WTC11 (cell line): Measurements from ENCODE around the gene C17orf58. TPM values are rescaled to one million over a fixed set of nuclear protein-coding genes. Genes with fewer than 3 reads are reported as not detected.
"Not testable (repeated sequence)": the region's sequence is repeated elsewhere in the genome, so short reads cannot be mapped to it uniquely, and the experiment has no call there.

Experiments
- ATAC-seq: fragments of 200-7000 bp; cut with Tn5 transposase; 2 replicates; pipeline ENCODE4 v1.10.0; 2021; ENCODE audit warnings: mild to moderate bottlenecking, moderate library complexity
- CTCF ChIA-PET: fragments of 300-600 bp; sonication (Branson Sonifier 250); formaldehyde crosslinking; loops from one replicate; lab custom pipeline; 2021; ENCODE audit warnings: antibody characterized with exemption; lab: Charles Lee
- POLR2A ChIA-PET: fragments of 350-600 bp; sonication (Branson Sonifier 250); formaldehyde crosslinking; loops from one replicate; lab custom pipeline; 2021; ENCODE audit warnings: antibody characterized with exemption; lab: Charles Lee
- DNase-seq: peaks from one replicate; pipeline ENCODE4 v3.0.0; 2021; ENCODE audit warnings: low spot score
- H3K27ac Mint-ChIP-seq: 2 replicates; pipeline ENCODE4 v1.8.0; 2021; ENCODE audit warnings: mixed read lengths
- H3K27me3 Mint-ChIP-seq: 2 replicates; pipeline ENCODE4 v1.8.0; 2021; ENCODE audit warnings: low read depth, mild to moderate bottlenecking, moderate library complexity, mixed read lengths
- H3K36me3 Mint-ChIP-seq: 2 replicates; pipeline ENCODE4 v1.8.0; 2021; ENCODE audit warnings: mixed read lengths
- H3K4me1 Mint-ChIP-seq: 2 replicates; pipeline ENCODE4 v1.8.0; 2022; ENCODE audit warnings: mixed read lengths
- H3K4me3 Mint-ChIP-seq: 2 replicates; pipeline ENCODE4 v1.8.0; 2021; ENCODE audit warnings: mild to moderate bottlenecking, moderate library complexity, mixed read lengths
- H3K9me3 Mint-ChIP-seq: 2 replicates; pipeline ENCODE4 v1.8.0; 2021; ENCODE audit warnings: mixed read lengths
- CBFB ChIP-seq: sonication (generic); formaldehyde crosslinking; IDR thresholded peaks from 2 replicates; pipeline ENCODE4 v1.8.1; 2022; ENCODE audit warnings: mild to moderate bottlenecking, low read depth, missing genetic modification reagents
- CDX4 ChIP-seq: fragments of 250-450 bp; sonication (Bioruptor Pico); IDR thresholded peaks from 2 replicates; pipeline ENCODE4 v1.9.0; 2021; ENCODE audit warnings: moderate library complexity, mild to moderate bottlenecking, inconsistent platforms, borderline replicate concordance
- FOXP1 ChIP-seq: sonication (generic); formaldehyde crosslinking; IDR thresholded peaks from 2 replicates; pipeline ENCODE4 v1.8.0; 2022; ENCODE audit warnings: missing genetic modification reagents, mild to moderate bottlenecking, moderate library complexity, borderline replicate concordance
- GABPB1 ChIP-seq: sonication (generic); formaldehyde crosslinking; IDR thresholded peaks from 2 replicates; pipeline ENCODE4 v1.8.1; 2023; ENCODE audit warnings: mild to moderate bottlenecking, missing genetic modification reagents
- GTF2I ChIP-seq: fragments of 250-450 bp; sonication (Bioruptor Pico); conservative IDR thresholded peaks from 2 replicates; pipeline ENCODE4 v1.4.0; 2021; ENCODE audit warnings: mild to moderate bottlenecking
- HMGXB4 ChIP-seq: sonication (generic); formaldehyde crosslinking; IDR thresholded peaks from 2 replicates; pipeline ENCODE4 v1.8.1; 2023; ENCODE audit warnings: mild to moderate bottlenecking, moderate library complexity, missing genetic modification reagents
- MYBL2 ChIP-seq: sonication (generic); formaldehyde crosslinking; IDR thresholded peaks from 2 replicates; pipeline ENCODE4 v1.8.1; 2023; ENCODE audit warnings: mild to moderate bottlenecking, moderate library complexity, missing genetic modification reagents
- SP1 ChIP-seq: sonication (generic); formaldehyde crosslinking; conservative IDR thresholded peaks from 2 replicates; pipeline ENCODE4 v1.8.1; 2022; ENCODE audit warnings: missing genetic modification reagents
- STAT6 ChIP-seq: sonication (generic); formaldehyde crosslinking; conservative IDR thresholded peaks from 2 replicates; pipeline ENCODE4 v1.8.1; 2023; ENCODE audit warnings: mild to moderate bottlenecking, low read depth, missing genetic modification reagents, moderate library complexity
- TEAD1 ChIP-seq: sonication (generic); formaldehyde crosslinking; IDR thresholded peaks from 2 replicates; pipeline ENCODE4 v1.8.0; 2022; ENCODE audit warnings: mild to moderate bottlenecking, missing genetic modification reagents
- TEAD4 ChIP-seq: sonication (generic); formaldehyde crosslinking; IDR thresholded peaks from 2 replicates; pipeline ENCODE4 v1.8.0; 2022; ENCODE audit warnings: mild to moderate bottlenecking, missing genetic modification reagents
- USF1 ChIP-seq: sonication (generic); formaldehyde crosslinking; IDR thresholded peaks from 2 replicates; pipeline ENCODE4 v1.8.0; 2022; ENCODE audit warnings: mild to moderate bottlenecking, missing genetic modification reagents
- USF2 ChIP-seq: sonication (generic); formaldehyde crosslinking; IDR thresholded peaks from 2 replicates; pipeline ENCODE4 v1.8.1; 2023; ENCODE audit warnings: mild to moderate bottlenecking, missing genetic modification reagents, moderate library complexity
- ZBTB21 ChIP-seq: sonication (generic); formaldehyde crosslinking; IDR thresholded peaks from 2 replicates; pipeline ENCODE4 v1.8.1; 2023; ENCODE audit warnings: mild to moderate bottlenecking, missing genetic modification reagents, borderline replicate concordance
- ZNF121 ChIP-seq: sonication (generic); formaldehyde crosslinking; IDR thresholded peaks from 2 replicates; pipeline ENCODE4 v1.8.0; 2023; ENCODE audit warnings: missing genetic modification reagents
- ZNF138 ChIP-seq: sonication (generic); formaldehyde crosslinking; conservative IDR thresholded peaks from 2 replicates; pipeline ENCODE4 v1.8.1; 2022; ENCODE audit warnings: mild to moderate bottlenecking, moderate library complexity, missing genetic modification reagents
- ZNF317 ChIP-seq: sonication (generic); formaldehyde crosslinking; IDR thresholded peaks from 2 replicates; pipeline ENCODE4 v1.8.1; 2023; ENCODE audit warnings: low read depth, mild to moderate bottlenecking, moderate library complexity, missing genetic modification reagents, borderline replicate concordance
- total RNA-seq: library from RNA; stranded (reverse); gene quantifications from 3 replicates; pipeline ENCODE4 v1.2.3, GENCODE V29; 2021

The C17orf58 gene
- total RNA-seq, 1 experiment from 2014 or later, result 28.2 TPM

- TF ChIP-seq SP1 (CRISPR knock-in tag), result no peak
- 0 out of 2 replicates have a peak, but pooled peaks have one; percentile 34 for TF ChIP-seq GTF2I
- TF ChIP-seq TEAD4 (CRISPR knock-in tag), result peak; percentile 91
- no peak for TF ChIP-seq ZNF317 (CRISPR knock-in tag)
- peak; percentile 90 for TF ChIP-seq USF1
- peak; percentile 97; the same call in 1 of the 2 replicates for TF ChIP-seq TEAD1
- TF ChIP-seq USF2 (CRISPR knock-in tag), result peak; percentile 90
- peak; percentile 93 for TF ChIP-seq ZNF121 (CRISPR knock-in tag)
- DNase-seq, result peak; percentile 48
- Mint-ChIP-seq H3K27ac (peak overlapping the region; percentile 98), H3K4me3 (peak overlapping the region; percentile 61), H3K9me3 (no peaks in the 10 kb centered on the region), H3K36me3 (peaks cover 30% of the 10 kb centered on the region), H3K4me1 (peaks cover 46% of the 10 kb centered on the region), H3K27me3 (no peaks in the 10 kb centered on the region)
- ChIA-PET POLR2A (interaction anchor here (0.5 to 2.3 kb wide), 7 partner anchors 11 to 610 kb away, joined by 3 to 16 read pairs (median 5); no protein-coding TSS in a partner anchor), CTCF (interaction anchor here (0.5 to 1.4 kb wide), 5 partner anchors 11 to 219 kb away, joined by 3 to 7 read pairs (median 4); no protein-coding TSS in a partner anchor)
- peak; percentile 81 for ATAC-seq
These were observed 37.6 kb upstream of the C17orf58 start for GRCh38 chr17:68033636-68034451.

GRCh38 chr17:68029512-68030215 is 33.4 kb upstream of the C17orf58 start:
- Mint-ChIP-seq H3K4me1 (peaks cover 39% of the 10 kb centered on the region), H3K4me3 (no peak overlapping the region), H3K27ac (peak overlapping the region; percentile 27; the same call in 1 of the 2 replicates), H3K36me3 (no peaks in the 10 kb centered on the region), H3K9me3 (no peaks in the 10 kb centered on the region), H3K27me3 (no peaks in the 10 kb centered on the region)
- DNase-seq, result no peak
- no peak for TF ChIP-seq HMGXB4 (CRISPR knock-in tag)
- peak; percentile 65 for TF ChIP-seq GABPB1 (CRISPR knock-in tag)
- no peak for ATAC-seq
- ChIA-PET CTCF (interaction anchor here (0.7 to 1.0 kb wide), 2 partner anchors 10 to 28 kb away, joined by 3 read pairs; no protein-coding TSS in a partner anchor), POLR2A (interaction anchor here (1.0 kb wide), 1 partner anchor 10 kb away, joined by 3 read pairs; no protein-coding TSS in a partner anchor)

GRCh38 chr17:68022547-68022946 is 26.3 kb upstream of the C17orf58 start:
- not testable (repeated sequence) for H3K36me3 Mint-ChIP-seq, ATAC-seq, H3K27me3 Mint-ChIP-seq, H3K9me3 Mint-ChIP-seq, H3K4me3 Mint-ChIP-seq, H3K27ac Mint-ChIP-seq
- peaks cover 22% of the 10 kb centered on the region for H3K4me1 Mint-ChIP-seq
- POLR2A ChIA-PET, result interaction anchor here (1.0 kb wide), 1 partner anchor 11 kb away, joined by 3 read pairs; no protein-coding TSS in a partner anchor
- CTCF ChIA-PET, result interaction anchor here (0.7 to 1.5 kb wide), 10 partner anchors 9 to 48 kb away, joined by 3 to 7 read pairs (median 3); partner anchors contain the start of gene KPNA2
- peak; percentile 36 for DNase-seq

GRCh38 chr17:68021963-68022362 is 25.7 kb upstream of the C17orf58 start:
- H3K27ac Mint-ChIP-seq, result no peak overlapping the region
- DNase-seq (no peak), ATAC-seq (no peak)
- peak overlapping the region; percentile 8; the same call in 1 of the 2 replicates for H3K4me3 Mint-ChIP-seq
- peaks cover 22% of the 10 kb centered on the region for H3K4me1 Mint-ChIP-seq
- no peaks in the 10 kb centered on the region for H3K27me3 Mint-ChIP-seq
- no peaks in the 10 kb centered on the region for H3K9me3 Mint-ChIP-seq
- no peaks in the 10 kb centered on the region for H3K36me3 Mint-ChIP-seq
- ChIA-PET POLR2A (interaction anchor here (1.0 kb wide), 1 partner anchor 12 kb away, joined by 3 read pairs; no protein-coding TSS in a partner anchor), CTCF (interaction anchor here (0.7 to 1.5 kb wide), 9 partner anchors 9 to 35 kb away, joined by 3 to 7 read pairs (median 3); partner anchors contain the start of gene KPNA2)
- no peak for TF ChIP-seq CDX4 (CRISPR knock-in tag)
- TF ChIP-seq GABPB1 (CRISPR knock-in tag), result no peak
- no peak for TF ChIP-seq STAT6
- TF ChIP-seq CBFB, result no peak
- no peak for TF ChIP-seq FOXP1
- TF ChIP-seq ZNF317 (CRISPR knock-in tag), result no peak
- no peak for TF ChIP-seq MYBL2 (CRISPR knock-in tag)
- TF ChIP-seq ZBTB21 (CRISPR knock-in tag), result no peak
- TF ChIP-seq ZNF138 (CRISPR knock-in tag), result no peak
